ENCODE data around the gene DYNC1I1. TPM values are rescaled to one million over a fixed set of nuclear protein-coding genes. Genes with fewer than 3 reads are reported as not detected.
A peak's percentile ranks its signal among the peaks of the same experiment; 100 is the strongest.

DYNC1I1 gene
- total RNA-seq, 1 donor from 2014 or later = 2.2 TPM

DNA sequence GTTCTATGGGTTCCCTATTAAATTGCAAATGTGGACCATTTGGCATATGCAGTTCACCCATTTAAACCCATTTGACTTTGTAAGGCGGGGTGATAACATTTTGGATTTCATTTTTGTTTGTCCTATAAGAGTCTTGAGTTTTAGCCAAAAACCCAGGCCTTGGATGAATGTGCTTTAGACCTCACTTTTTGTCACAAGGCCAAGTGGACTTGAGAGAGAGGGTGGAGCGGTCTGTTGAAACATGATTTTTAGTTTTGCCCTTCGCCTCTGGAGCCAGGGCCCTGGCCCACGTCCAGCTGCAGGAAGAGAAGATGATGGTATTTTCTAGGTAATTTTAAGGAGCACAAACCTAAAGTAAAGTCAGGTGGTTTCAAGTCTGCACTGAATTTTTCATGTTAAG lies 289.5 kb downstream of the DYNC1I1 start:
- DNase-seq (ENCODE audit: extremely low read depth, low read depth, low spot score) = no peak

DNA sequence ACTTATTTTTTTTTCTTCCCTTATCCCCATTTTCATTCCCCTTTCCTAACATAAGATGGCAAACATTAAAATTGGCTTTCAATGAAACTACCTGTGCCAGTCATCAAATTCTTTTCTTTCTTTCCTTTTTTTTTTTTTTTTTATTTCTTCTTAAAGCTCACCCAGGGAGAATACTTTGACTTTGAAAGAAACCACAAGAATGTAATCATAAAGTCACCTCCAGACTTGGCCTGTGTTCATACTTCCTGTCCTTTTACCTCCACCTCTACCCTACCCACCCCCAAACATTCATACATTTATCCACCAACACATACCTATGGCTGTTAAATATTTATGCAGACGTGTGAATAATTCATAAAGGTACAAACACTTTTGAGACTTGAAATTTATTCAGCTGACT lies 295.0 kb downstream of the DYNC1I1 start:
- DNase-seq (ENCODE audit: extremely low read depth, low read depth, low spot score) = no peak

- DNase-seq (ENCODE audit: extremely low read depth, low read depth, low spot score) = no peak
Measured at GRCh38 chr7:96069401-96069800, 297.0 kb downstream of the DYNC1I1 start.

- DNase-seq (ENCODE audit: extremely low read depth, low read depth, low spot score) = no peak
Measured at GRCh38 chr7:96074871-96075270, 302.5 kb downstream of the DYNC1I1 start.

DNA sequence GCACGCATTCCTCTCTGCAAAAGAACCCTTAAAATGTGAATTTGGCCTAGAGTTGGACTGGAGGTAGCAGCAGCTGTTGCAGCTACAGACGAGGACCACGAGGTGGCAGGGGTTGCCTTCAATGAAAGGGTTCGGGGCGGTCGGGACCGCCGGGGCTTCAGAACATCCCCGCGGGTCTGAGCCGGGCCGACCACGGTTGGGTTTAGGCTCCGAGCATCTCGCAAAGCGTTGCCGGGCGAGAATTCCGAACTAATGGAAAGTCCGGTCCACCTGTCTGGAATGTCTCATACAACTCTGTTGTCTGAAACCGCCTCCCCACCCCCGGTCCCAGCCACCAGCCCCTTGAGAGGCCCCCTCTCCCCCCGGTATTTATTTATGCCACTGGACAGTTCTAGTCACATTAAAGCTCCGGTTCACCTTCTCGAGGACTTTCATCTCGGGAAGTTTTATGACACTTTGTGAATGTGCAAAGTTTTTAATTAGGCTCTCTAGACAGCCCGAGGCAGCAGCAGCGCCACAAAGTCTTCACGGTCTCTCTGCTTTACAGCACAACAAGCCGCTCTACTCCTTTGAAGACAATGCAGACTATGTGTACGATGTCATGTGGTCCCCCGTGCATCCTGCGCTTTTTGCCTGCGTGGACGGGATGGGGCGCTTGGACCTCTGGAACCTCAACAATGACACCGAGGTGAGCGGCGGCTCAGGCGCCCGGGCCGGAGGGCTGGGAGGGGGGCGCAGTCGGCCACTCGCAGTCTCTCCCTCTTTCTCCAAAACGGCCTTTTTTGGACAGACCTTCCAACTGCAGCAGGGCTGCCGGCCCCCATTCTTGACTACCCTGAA lies 303.4 kb downstream of the DYNC1I1 start:
- no peak for DNase-seq (ENCODE audit: extremely low read depth, low read depth, low spot score)

GRCh38 chr7:96076350-96076707 lies 304.0 kb downstream of the DYNC1I1 start:
- DNase-seq (ENCODE audit: extremely low read depth, low read depth, low spot score) = no peak

DNA sequence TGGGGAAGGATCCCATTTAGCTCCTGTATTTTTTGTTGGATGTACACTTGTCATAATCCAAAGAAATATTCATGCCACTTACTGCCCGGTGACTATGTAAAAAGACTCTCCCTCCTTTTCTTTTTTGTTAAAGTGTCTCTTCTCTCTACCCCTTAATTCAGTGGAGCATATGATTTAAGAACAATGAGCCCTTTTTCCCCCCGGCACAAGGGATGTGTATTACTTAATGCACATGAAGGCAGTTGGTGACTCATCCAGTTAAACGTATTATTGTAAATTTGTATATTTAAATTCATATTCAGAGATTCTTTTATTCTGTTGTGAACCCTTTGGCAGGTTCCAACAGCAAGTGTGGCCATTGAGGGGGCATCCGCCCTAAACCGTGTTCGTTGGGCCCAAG lies 307.7 kb downstream of the DYNC1I1 start:
- no peak for DNase-seq (ENCODE audit: extremely low read depth, low read depth, low spot score)

GRCh38 chr7:96084881-96085553 lies 312.7 kb downstream of the DYNC1I1 start:
- DNase-seq (ENCODE audit: extremely low read depth, low read depth, low spot score) = peak; percentile 25

- no peak for DNase-seq (ENCODE audit: extremely low read depth, low read depth, low spot score)
Measured at GRCh38 chr7:96085953-96086352, 313.6 kb downstream of the DYNC1I1 start.

DNA sequence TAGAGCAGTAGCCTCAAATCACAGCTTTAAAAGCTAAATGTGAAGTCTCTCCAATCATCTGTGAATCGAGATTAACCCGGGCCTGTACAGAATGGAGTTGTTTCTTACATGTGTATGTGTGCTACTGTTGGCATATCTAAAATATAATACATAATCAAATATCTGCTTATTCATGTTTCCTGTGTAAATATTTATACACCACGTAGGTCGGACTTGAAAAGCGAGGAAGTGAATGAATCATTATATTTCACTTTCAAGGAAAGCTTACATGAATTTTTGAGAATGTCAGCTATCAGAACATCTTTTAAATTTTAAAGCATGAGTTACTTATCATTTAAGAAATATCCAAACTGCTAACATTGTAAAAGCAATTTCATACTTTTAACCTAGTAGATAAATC lies 316.2 kb downstream of the DYNC1I1 start:
- DNase-seq (ENCODE audit: extremely low read depth, low read depth, low spot score) = peak; percentile 34

DNA sequence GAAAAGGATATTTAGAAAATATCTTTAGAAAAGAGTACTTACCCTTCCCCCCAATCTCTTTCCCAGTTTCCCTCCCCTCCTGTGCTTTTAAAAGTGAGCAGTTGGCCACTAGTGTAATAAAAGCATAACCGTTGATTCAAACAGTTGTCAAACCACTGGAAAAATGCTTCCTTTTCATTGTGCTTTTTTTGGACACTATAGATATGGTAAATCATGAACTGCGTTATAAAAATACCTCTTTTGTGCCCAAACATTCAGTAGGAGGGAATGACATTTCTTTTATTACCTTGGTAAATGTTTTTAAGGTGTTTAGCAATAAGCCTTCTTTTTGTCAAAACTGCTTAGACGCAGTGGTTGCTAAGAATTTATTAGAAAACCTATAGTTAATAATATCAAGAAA lies 317.2 kb downstream of the DYNC1I1 start:
- no peak for DNase-seq (ENCODE audit: extremely low read depth, low read depth, low spot score)

DNA sequence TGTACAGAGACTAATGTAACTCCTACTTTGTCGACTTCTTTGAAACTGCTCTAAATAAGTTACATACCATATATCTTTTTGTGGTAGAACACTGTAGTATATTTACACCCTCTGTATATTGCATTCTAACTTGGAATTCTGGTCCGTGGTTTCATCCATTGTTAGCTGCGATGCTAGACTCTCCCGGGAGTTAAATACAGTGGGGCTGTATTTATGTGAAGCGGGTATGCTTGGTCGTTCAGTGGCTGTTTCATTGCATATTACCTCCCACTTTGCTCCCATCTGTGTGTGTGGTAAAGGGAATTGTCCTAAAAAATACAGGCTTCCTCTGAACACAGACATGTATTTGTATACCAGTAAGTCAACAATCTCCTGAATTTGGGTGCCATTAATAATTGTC lies 318.4 kb downstream of the DYNC1I1 start:
- no peak for DNase-seq (ENCODE audit: extremely low read depth, low read depth, low spot score)

DNA sequence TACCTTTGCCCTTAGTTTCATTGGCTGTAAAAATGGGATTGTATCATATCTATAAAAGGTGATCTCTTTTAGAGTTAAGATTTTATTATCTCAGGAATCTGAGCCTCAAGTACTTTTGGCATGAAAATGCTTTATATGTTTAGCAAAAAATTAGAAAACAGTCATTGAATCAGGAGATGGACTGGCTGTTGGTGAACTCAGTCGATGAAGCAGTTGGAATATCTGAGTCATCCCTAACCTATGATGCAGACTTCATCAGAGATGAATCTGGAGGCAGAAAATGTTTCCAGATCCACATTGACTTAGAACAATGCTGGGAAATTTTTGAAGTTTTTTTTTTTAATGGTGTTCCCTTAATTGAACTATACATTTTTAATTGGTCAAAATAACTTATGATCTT lies 321.1 kb downstream of the DYNC1I1 start:
- DNase-seq (ENCODE audit: extremely low read depth, low read depth, low spot score) = peak; percentile 34

- no peak for DNase-seq (ENCODE audit: extremely low read depth, low read depth, low spot score)
Measured at GRCh38 chr7:96097835-96098234, 325.5 kb downstream of the DYNC1I1 start.

DNA sequence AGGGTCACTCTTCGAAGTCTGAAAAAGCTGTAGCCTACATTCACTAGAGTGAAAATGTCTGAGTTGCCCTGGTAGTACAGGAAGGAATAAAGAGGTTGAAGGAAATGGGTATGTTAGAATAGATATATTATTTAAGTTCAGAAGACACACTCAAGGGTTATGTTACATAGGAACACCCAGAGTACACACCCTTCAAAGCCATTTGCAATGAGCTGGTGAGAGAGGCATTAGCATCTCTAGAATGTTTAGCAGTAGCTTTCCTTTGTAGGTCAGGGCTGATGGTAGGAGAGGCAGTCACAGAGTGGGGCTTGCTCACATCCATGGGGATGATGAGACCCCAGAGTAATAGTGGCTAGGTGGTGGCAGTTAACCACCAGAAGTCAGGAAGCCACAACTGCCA lies 328.4 kb downstream of the DYNC1I1 start:
- DNase-seq (ENCODE audit: extremely low read depth, low read depth, low spot score) = no peak

DNA sequence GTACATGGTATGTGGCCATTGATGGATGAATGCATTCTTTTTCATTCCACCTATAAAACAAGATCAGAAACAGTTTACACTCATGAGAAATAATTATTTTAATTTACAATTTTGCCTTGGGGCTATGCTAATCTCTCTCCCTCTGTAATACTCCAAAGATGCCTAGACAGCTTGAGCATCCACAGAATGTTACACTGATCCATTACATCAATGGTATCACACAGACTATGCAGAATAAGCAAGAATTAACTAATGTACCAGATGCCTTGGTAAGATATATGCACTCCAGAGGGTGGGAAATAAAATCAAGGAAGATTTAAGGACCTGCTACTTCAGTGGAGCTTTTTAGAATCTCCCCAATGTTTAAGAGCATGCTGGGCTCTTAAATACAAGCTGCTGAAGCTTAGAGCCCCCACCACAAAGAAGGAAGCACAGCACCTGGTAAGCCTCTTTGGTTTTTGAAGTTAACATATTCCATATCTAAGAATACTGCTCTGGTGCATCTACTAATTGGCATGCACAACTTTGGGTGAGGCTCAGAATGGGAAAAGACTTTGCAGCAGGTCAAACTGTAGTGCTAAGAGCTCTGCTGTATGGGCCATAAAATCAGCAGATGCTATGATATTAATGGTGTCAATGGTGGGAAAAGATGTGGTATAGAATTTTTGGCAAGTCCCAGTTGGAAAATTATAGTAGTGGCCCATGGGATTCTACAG lies 329.9 kb downstream of the DYNC1I1 start:
- DNase-seq (ENCODE audit: extremely low read depth, low read depth, low spot score) = no peak

GRCh38 chr7:96104984-96105383 lies 332.6 kb downstream of the DYNC1I1 start:
- no peak for DNase-seq (ENCODE audit: extremely low read depth, low read depth, low spot score)

- DNase-seq (ENCODE audit: extremely low read depth, low read depth, low spot score) = no peak
Measured at GRCh38 chr7:96111405-96111804, 339.1 kb downstream of the DYNC1I1 start.

DNA sequence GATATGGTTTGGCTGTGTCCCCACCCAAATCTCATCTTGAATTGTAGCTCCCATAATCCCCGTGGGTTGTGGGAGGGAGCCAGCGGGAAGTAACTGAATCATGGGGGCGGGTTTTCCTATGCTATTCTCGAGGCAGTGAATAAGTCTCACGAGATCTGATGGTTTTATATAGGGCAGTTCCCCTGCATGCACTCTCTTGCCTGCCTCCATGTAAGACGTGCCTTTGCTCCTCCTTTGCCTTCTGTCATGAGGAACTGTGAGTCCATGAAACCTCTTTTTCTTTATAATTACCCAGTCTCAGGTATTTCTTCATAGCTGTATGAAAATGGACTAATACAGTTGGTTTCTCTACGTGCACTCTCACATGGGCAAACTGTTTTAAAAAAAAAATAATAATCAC lies 341.8 kb downstream of the DYNC1I1 start:
- no peak for DNase-seq (ENCODE audit: extremely low read depth, low read depth, low spot score)

DNA sequence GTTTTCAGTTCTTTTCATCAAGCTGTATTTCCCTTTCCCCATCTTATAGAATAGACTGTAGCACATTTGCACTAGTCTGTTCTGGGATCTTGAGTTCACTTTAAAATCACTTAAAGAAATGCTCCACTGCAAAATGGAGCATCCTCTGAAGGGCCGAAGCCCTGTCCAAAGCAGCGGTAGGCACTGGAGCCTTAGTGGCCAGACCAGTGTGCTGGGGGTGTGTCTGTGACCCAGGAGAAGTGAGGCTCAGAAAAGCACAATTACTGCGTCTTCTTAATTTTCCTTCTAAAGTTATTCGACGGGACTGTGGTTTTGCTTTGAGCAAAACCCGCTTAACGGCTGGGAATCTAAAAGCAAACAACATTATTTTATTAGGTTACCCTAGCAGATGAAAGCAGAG lies 343.8 kb downstream of the DYNC1I1 start:
- DNase-seq (ENCODE audit: extremely low read depth, low read depth, low spot score) = no peak

- no peak for DNase-seq (ENCODE audit: extremely low read depth, low read depth, low spot score)
Measured at GRCh38 chr7:96118449-96119001, 346.2 kb downstream of the DYNC1I1 start.
